ENCODE results near the gene ANKRD18B.
"Not testable (repeated sequence)": the region's sequence is repeated elsewhere in the genome, so short reads cannot be mapped to it uniquely, and the experiment has no call there.

ANKRD18B gene

DNA sequence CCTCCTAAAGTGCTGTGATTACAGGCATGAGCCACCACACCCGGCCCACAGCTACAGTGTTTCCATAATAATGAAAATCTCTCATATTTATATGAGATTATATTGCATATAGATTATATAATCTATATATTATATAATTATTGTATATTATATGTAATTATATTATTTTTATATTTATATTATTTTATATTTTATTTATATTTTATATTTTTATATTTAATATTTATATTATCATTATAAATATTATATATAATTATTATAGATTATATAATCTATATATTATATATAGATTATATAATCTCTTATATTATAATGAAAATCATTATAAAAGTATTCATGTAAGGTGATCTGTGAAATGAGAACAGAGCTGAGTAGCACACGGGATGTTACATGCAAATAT is 11.5 kb downstream of the ANKRD18B start:
- no peak for DNase-seq

- not testable (repeated sequence) for DNase-seq
Measured at GRCh38 chr9:33543463-33543862, 19.4 kb downstream of the ANKRD18B start.

DNA sequence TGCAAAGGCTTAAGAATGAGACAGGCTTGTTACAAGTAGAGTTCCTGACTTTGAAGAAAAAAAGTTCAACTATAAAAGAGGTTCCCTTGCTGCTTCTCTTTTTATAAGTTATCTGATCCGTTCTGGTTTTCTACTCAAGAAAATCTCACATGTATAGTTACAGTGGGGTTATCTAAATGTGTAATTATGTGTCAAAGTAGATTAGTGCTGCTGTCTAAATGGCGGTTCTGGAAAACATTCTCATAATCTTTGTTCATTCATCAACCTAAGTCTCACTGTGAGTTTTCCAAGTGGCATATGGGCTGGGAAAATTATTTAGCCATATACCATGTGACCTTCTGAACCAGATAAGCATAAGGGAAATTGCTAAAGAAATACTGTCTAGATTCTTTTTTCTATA is 21.7 kb downstream of the ANKRD18B start:
- not testable (repeated sequence) for DNase-seq

DNA sequence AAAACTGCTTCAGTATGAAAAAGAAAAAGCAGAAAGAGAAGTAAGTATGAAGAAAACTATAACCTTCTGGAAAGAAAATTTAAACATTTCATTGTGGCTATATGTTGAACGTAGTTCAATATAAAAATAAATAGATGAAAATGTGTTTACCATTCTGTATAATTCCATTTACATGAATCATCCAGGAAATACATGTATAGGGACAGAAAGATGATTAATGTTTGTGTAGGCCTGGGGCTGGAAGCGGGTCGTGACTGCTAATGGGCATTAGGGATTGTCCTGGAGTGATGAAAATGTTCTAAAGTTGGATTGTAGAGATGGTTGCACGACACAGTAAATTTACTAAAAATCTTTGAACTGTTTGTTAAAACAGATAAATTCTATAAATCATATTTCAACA is 24.8 kb downstream of the ANKRD18B start:
- not testable (repeated sequence) for DNase-seq

GRCh38 chr9:33549418-33549817 is 25.4 kb downstream of the ANKRD18B start:
- not testable (repeated sequence) for DNase-seq

DNA sequence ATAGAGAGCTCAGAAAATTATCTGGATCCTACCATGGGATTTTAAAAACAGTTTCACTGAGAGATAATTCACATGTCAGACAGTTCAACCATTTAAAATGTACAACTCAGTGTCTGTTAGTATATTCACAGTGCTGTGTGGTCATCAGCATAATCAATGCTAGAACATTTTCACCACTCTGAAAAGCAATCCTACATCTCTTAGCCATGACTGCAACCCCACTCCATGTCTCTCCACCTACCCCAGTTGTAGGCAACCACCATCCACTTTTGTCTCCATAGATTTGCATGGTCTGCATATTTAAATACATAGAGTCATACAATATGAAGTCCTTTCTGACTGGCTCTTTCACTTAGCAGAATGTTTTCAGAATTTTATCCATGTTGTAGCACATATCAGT is 27.1 kb downstream of the ANKRD18B start:
- DNase-seq: not testable (repeated sequence)

GRCh38 chr9:33552315-33552725 is 28.3 kb downstream of the ANKRD18B start:
- DNase-seq: not testable (repeated sequence)

DNA sequence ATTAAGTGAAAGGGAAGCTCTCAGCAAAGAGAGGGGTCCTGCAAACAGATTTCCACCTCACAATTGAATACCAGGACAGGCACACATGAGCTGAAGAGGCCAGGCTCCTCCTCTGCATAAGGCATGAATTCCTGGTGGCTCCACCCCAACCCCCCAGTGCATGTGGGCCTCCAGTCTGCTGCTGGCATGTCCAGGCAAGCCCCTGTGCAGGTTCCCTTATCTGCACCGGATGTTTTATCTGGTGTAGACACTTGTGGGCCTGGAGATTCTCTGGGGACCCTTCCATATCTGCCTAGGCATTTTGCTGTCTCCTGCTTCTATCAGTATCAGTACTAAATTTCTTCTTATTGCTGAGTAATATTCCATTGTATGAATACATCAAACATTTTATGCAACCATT is 36.2 kb downstream of the ANKRD18B start:
- not testable (repeated sequence) for DNase-seq

GRCh38 chr9:33562196-33562595 is 38.1 kb downstream of the ANKRD18B start:
- DNase-seq: not testable (repeated sequence)

DNA sequence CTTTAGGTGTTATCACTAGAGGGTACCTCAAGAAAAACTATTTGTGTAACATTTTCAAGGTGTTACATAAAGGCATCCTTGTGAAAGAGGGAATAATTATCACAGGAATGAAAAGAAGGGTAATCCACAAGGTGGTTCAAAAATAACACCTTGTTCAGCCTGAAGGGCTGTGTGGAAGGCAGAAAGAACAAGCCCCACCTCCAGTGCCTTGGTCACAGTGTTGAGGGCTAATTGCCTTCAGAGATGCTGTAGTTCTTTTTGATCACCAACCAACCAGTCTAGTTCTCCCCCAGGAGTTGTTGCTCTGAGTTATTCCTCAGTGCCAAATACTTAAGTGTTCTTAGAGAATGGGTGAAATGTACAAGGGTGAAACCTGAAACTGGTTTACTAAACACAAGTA is 43.7 kb downstream of the ANKRD18B start:
- not testable (repeated sequence) for DNase-seq

GRCh38 chr9:33577786-33578185 is 53.7 kb downstream of the ANKRD18B start:
- DNase-seq: not testable (repeated sequence)

DNA sequence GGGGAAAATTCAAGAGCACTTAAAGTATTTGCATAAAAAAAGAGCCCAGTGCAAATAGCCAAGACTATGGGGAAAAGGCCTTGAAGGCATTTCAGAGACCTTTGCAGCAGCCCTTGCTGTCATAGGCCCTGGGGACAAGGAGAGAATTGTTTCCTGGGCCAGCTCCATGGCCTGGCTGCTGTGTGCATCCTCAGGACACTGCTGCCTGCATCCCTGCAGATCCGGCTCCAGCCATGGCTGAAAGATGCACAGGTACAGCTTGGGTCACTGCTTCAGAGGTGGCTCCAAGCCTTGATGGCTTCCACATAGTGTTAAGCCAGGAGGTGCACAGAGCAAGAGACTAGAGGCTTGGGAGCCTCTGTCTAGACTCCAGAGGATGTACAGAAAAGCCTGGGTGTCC is 55.9 kb downstream of the ANKRD18B start:
- not testable (repeated sequence) for DNase-seq

GRCh38 chr9:33582686-33583085 is 58.6 kb downstream of the ANKRD18B start:
- not testable (repeated sequence) for DNase-seq

DNA sequence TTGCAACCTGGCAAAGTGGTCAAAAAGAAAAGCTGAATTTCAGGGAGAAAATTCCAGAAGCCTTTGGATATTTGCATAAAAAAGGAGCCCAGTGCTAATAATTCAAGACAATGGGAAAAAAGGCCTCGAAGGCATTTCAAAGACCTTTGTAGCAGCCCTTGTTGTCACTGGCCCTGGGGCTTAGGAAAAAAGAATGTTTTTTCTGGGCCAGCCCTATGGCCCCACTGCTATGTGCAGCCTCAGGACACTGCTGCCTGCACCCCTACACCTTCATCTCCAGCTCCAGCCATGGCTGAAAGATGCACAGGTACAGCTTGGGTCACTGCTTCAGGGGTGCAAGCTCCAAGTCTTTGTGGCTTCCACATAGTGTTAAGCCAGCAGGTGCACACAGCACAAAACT is 62.1 kb downstream of the ANKRD18B start:
- DNase-seq: not testable (repeated sequence)

- DNase-seq: not testable (repeated sequence)
Measured at GRCh38 chr9:33587799-33588198, 63.7 kb downstream of the ANKRD18B start.

- not testable (repeated sequence) for DNase-seq
Measured at GRCh38 chr9:33588876-33589275, 64.8 kb downstream of the ANKRD18B start.

- DNase-seq: not testable (repeated sequence)
Measured at GRCh38 chr9:33590857-33591256, 66.8 kb downstream of the ANKRD18B start.

DNA sequence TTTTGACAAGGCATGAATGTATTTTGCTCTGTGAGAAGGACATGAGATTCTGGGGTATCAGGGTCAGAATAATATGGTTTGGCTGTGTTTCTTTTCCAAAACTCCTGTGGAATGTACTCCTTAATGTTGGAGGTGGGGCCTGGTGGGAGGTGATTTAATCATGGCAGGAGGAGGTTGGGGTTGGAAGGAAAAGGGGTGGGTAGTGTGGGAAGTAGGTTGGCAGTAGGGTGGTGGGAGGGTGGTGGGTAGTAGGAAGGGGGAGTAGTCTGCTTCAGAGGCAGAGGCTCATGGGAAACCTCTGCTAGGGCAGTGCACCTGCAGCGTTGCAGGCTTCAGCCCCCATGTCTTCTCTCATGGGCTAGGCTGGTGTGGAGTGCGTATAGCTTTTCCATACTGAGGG is 72.9 kb downstream of the ANKRD18B start:
- DNase-seq: not testable (repeated sequence)

DNA sequence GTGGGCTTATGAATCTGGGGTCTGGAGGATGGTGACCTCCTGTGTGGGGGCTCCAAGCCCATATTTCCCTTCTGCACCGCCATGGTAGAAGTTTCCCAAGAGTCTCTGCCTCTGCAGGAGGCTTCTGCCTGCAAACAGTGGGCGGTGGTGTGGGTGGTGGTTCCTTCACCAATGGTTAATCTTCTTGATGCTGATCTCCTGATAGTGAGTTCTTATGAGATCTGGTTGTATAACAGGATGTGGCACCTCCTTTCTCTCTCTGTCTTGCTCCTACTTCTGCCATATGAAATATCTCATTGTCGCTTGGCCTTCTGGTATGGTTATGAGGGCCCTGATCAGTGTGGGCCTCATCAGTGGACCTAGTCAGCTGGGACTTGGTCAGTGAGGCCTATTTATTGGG is 73.3 kb downstream of the ANKRD18B start:
- not testable (repeated sequence) for DNase-seq

GRCh38 chr9:33598796-33599379 is 74.8 kb downstream of the ANKRD18B start:
- DNase-seq: not testable (repeated sequence)

DNA sequence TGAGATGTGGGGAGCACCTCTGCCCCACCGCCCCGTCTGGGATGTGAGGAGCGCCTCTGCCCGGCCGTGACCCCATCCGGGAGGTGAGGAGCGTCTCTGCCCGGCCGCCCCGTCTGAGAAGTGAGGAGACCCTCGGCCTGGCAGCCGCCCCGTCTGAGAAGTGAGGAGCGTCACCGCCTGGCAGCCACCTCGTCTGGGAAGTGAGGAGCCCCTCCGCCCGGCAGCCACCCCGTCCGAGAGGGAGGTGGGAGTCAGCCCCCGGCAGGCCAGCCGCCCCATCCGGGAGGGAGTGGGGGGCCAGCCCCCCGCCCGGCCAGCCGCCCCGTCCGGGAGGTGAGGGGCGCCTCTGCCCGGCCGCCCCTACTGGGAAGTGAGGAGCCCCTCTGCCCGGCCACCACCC is 76.9 kb downstream of the ANKRD18B start:
- not testable (repeated sequence) for DNase-seq

DNA sequence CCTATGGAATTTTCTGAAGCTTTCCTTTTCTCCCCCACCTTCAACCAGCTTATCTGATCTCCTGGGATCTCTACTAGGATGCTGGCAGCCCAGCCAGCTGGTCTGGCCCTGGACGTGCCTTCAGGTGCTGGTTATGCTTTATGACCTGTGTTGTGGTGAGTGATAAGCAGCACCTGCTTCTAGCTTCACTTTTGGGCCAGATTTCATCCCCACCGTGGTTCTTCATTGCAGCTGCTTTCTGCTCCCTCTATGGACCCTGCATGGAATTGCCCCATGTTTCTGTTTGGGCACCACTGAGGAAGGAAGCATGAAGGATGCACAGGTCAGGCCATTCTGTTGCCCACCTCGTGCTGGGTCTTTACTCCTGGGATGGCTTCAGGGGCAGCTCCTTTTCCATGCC is 80.2 kb downstream of the ANKRD18B start:
- not testable (repeated sequence) for DNase-seq

- DNase-seq: not testable (repeated sequence)
Measured at GRCh38 chr9:33604936-33605335, 80.9 kb downstream of the ANKRD18B start.

- no peak for DNase-seq
Measured at GRCh38 chr9:33611358-33611757, 87.3 kb downstream of the ANKRD18B start.

- not testable (repeated sequence) for DNase-seq
Measured at GRCh38 chr9:33612410-33612809, 88.4 kb downstream of the ANKRD18B start.
